ENCODE results near the gene FRRS1L. TPM values are rescaled to one million over a fixed set of nuclear protein-coding genes. Genes with fewer than 3 reads are reported as not detected.

FRRS1L gene
- total RNA-seq, 4 donors from 2014 or later, result 0.05 to 0.42 TPM; not detected in 2

DNA sequence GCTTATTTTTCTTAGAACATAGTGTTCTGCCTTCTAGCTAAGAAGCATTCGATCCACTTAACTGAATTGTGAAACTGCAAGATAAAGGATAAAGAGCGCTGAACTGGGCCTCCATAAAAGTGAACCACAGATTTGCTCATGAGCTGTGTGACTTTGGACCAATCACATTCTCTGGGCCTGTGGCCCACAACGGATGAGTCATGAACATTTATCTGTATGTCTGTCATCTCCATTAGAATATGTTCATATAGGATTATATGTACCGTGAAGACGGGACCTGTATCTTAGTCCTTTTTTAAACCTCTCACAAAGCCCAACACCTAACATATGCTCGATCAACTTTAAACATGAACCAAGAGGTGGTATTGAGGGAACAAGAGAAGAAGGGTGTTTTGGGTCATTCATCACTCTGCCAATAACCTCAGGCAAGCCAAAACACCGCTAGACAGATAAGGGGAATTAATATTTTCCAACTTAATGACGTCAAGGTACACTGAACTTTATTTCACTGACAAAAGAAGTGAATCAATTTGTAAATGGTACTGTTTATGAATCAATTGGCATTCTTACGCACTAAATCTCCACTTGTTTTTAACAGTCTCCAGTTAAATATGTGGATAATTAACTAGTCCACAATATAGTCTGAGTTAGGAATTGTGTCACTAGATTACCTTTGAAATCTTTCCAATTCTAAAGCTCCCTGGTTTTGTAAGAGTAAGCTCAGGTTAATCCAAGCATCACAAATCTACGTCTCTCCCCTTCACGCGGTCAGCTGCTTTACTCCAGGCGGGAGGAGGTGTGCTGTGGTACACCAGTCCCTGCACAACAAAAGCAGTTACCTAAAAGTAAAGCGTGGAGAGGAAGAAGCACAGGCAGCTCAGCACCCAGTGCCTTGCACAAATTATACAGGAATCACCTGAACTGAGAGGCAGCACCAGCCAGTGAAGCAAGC, 48.9 kb downstream of the FRRS1L start:
- no peak for DNase-seq (ENCODE audit: low spot score in 2 of 2)
- peaks cover 61% of the 10 kb centered on the region for H3K4me1 ChIP-seq

GRCh38 chr9:109115931-109116526, 51.0 kb downstream of the FRRS1L start:
- no peak overlapping the region for H3K4me3 ChIP-seq
- peaks cover 69% of the 10 kb centered on the region for H3K4me1 ChIP-seq
- H3K36me3 ChIP-seq, result no peaks in the 10 kb centered on the region
- H3K27me3 ChIP-seq, result no peaks in the 10 kb centered on the region
- H3K9me3 ChIP-seq, result no peaks in the 10 kb centered on the region
- no peak for DNase-seq (ENCODE audit: low spot score in 2 of 2)
- TF ChIP-seq POLR2A (IDR thresholded peaks at IDR 0.05) (no peak), POLR2AphosphoS5 (IDR thresholded peaks at IDR 0.05) (no peak), EP300 (IDR thresholded peaks at IDR 0.05) (no peak)
- TF ChIP-seq, protein P1, sequence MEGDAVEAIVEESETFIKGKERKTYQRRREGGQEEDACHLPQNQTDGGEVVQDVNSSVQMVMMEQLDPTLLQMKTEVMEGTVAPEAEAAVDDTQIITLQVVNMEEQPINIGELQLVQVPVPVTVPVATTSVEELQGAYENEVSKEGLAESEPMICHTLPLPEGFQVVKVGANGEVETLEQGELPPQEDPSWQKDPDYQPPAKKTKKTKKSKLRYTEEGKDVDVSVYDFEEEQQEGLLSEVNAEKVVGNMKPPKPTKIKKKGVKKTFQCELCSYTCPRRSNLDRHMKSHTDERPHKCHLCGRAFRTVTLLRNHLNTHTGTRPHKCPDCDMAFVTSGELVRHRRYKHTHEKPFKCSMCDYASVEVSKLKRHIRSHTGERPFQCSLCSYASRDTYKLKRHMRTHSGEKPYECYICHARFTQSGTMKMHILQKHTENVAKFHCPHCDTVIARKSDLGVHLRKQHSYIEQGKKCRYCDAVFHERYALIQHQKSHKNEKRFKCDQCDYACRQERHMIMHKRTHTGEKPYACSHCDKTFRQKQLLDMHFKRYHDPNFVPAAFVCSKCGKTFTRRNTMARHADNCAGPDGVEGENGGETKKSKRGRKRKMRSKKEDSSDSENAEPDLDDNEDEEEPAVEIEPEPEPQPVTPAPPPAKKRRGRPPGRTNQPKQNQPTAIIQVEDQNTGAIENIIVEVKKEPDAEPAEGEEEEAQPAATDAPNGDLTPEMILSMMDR (IDR thresholded peaks at IDR 0.05), result no peak
- WGBS, result 72% methylated on average over 3 of the region's 3 CpGs
- no peak overlapping the region for H3K27ac ChIP-seq

More for the DNA sequence above, 48.9 kb downstream of the FRRS1L start:
- H3K27ac ChIP-seq, result peak overlapping the region; percentile 95
- TF ChIP-seq POLR2AphosphoS5 (IDR thresholded peaks at IDR 0.05) (no peak), EP300 (IDR thresholded peaks at IDR 0.05) (no peak), POLR2A (IDR thresholded peaks at IDR 0.05) (no peak)
- TF ChIP-seq, protein P1 (IDR thresholded peaks at IDR 0.05), result no peak
- H3K27me3 ChIP-seq, result no peaks in the 10 kb centered on the region
- no peaks in the 10 kb centered on the region for H3K9me3 ChIP-seq
- H3K4me3 ChIP-seq, result peak overlapping the region; percentile 80
- 25% methylated on average over 14 of the region's 14 CpGs for WGBS
- H3K36me3 ChIP-seq, result no peaks in the 10 kb centered on the region

GRCh38 chr9:109114670-109115069, 52.4 kb downstream of the FRRS1L start:
- H3K9me3 ChIP-seq, result no peaks in the 10 kb centered on the region
- H3K36me3 ChIP-seq, result no peaks in the 10 kb centered on the region
- DNase-seq (ENCODE audit: low spot score in 2 of 2), result no peak
- H3K27ac ChIP-seq, result no peak overlapping the region
- H3K27me3 ChIP-seq, result no peaks in the 10 kb centered on the region
- TF ChIP-seq POLR2A (IDR thresholded peaks at IDR 0.05) (no peak), EP300 (IDR thresholded peaks at IDR 0.05) (no peak), POLR2AphosphoS5 (IDR thresholded peaks at IDR 0.05) (no peak)
- TF ChIP-seq, protein P1 (IDR thresholded peaks at IDR 0.05), result no peak
- no peak overlapping the region for H3K4me3 ChIP-seq
- H3K4me1 ChIP-seq, result peaks cover 73% of the 10 kb centered on the region
- 67% methylated on average over 3 of the region's 3 CpGs for WGBS

- WGBS, result 84% methylated on average over 12 of the region's 12 CpGs
- Histone ChIP-seq H3K36me3 (no peaks in the 10 kb centered on the region), H3K4me3 (no peak overlapping the region), H3K4me1 (peaks cover 79% of the 10 kb centered on the region), H3K27ac (no peak overlapping the region), H3K27me3 (no peaks in the 10 kb centered on the region), H3K9me3 (no peaks in the 10 kb centered on the region)
- no peak for DNase-seq (ENCODE audit: low spot score in 2 of 2)
- TF ChIP-seq POLR2A (IDR thresholded peaks at IDR 0.05) (no peak), EP300 (IDR thresholded peaks at IDR 0.05) (no peak), POLR2AphosphoS5 (IDR thresholded peaks at IDR 0.05) (no peak)
- TF ChIP-seq, protein P1 (IDR thresholded peaks at IDR 0.05), result no peak
Observed at GRCh38 chr9:109113892-109114609, 53.0 kb downstream of the FRRS1L start.
